ENCODE measurements around the gene SMIM7. TPM values are rescaled to one million over a fixed set of nuclear protein-coding genes. Genes with fewer than 3 reads are reported as not detected.

The SMIM7 gene
- total and polyA plus RNA-seq, 7 donors, result 16.1 to 76.9 (median 50.0) TPM

GRCh38 chr19:16598848-16599247 lies 61.1 kb downstream of the SMIM7 start:
- intact Hi-C loops (cut with DNase I), result no loop called here
- no peak overlapping the region for H3K4me3 ChIP-seq
- DNase-seq (no peak), ATAC-seq (peak in 3 of 4 donors; percentile 55 to 65 (median 58))
- no peaks in the 10 kb centered on the region for H3K27me3 ChIP-seq (ENCODE audit: insufficient read depth in 3 of 3, low read length in 2 of 3)
- peak overlapping the region; percentile 30 for H3K27ac ChIP-seq
- no peak for TF ChIP-seq CTCF (IDR thresholded peaks at IDR 0.05)
- no peaks in the 10 kb centered on the region for H3K9me3 ChIP-seq
- peaks cover 46% of the 10 kb centered on the region for H3K4me1 ChIP-seq
- H3K36me3 ChIP-seq (ENCODE audit: insufficient read depth in 1 of 2, low read depth in 1 of 2), result no peaks in the 10 kb centered on the region
- 41 to 44% (median 41%) methylated on average over 4 of the region's 4 CpGs for whole genome bisulfite sequencing, 3 donors

GRCh38 chr19:16596399-16596798 lies 63.5 kb downstream of the SMIM7 start:
- intact Hi-C loops (cut with DNase I), result no loop called here
- H3K4me1 ChIP-seq, result peaks cover 60% of the 10 kb centered on the region

More at GRCh38 chr19:16596399-16596798, 63.5 kb downstream of the SMIM7 start:
- Histone ChIP-seq H3K4me3 (no peak overlapping the region), H3K36me3 (ENCODE audit: insufficient read depth in 1 of 2, low read depth in 1 of 2) (no peaks in the 10 kb centered on the region), H3K27ac (no peak overlapping the region), H3K9me3 (no peaks in the 10 kb centered on the region), H3K27me3 (ENCODE audit: insufficient read depth in 3 of 3, low read length in 2 of 3) (no peaks in the 10 kb centered on the region)
- no peak for TF ChIP-seq CTCF (IDR thresholded peaks at IDR 0.05)
- ATAC-seq (no peak), DNase-seq (no peak)
- 93 to 96% (median 95%) methylated on average over 9 of the region's 9 CpGs for WGBS, 3 donors

Other genes starting within 250 kb of the SMIM7 start
- gene EPS15L1, start 188.2 kb downstream of the SMIM7 start, total RNA-seq, result 100 to 1,000 TPM in 2 of 4 donors, 10 to 100 TPM in 2; 49.1 to 125 (median 86.1) TPM
- 10 to 100 TPM; 60.7 to 80.2 (median 65.4) TPM for gene EPS15L1, start 188.2 kb downstream of the SMIM7 start, polyA plus RNA-seq
- under 1 TPM in 1 of 4 donors, not detected in 3; 0.32 TPM for gene CALR3, start 164.0 kb downstream of the SMIM7 start, total RNA-seq
- gene CALR3, start 164.0 kb downstream of the SMIM7 start, polyA plus RNA-seq, result under 1 TPM in 2 of 3 donors, not detected in 1; 0.07 to 0.25 TPM
- gene C19orf44, start 163.8 kb downstream of the SMIM7 start, total RNA-seq, result 1 to 10 TPM; 3.8 to 7.1 (median 5.2) TPM
- gene C19orf44, start 163.8 kb downstream of the SMIM7 start, polyA plus RNA-seq, result 1 to 10 TPM; 5.7 to 7.4 (median 6.1) TPM
- gene CHERP, start 117.7 kb downstream of the SMIM7 start, total RNA-seq, result 10 to 100 TPM; 30.1 to 36.2 (median 33.5) TPM
- gene CHERP, start 117.7 kb downstream of the SMIM7 start, polyA plus RNA-seq, result 10 to 100 TPM; 17.0 to 28.1 (median 25.0) TPM
- 10 to 100 TPM; 25.6 to 40.7 (median 26.9) TPM for gene SLC35E1, start 87.7 kb downstream of the SMIM7 start, total RNA-seq
- 10 to 100 TPM; 17.1 to 42.1 (median 32.8) TPM for gene SLC35E1, start 87.7 kb downstream of the SMIM7 start, polyA plus RNA-seq
- gene MED26, start 31.9 kb downstream of the SMIM7 start, total RNA-seq, result 1 to 10 TPM; 4.8 to 9.6 (median 5.5) TPM
- gene MED26, start 31.9 kb downstream of the SMIM7 start, polyA plus RNA-seq, result 1 to 10 TPM; 5.1 to 8.7 (median 5.2) TPM
- gene TMEM38A, start 995 bp upstream of the SMIM7 start, total RNA-seq, result 100 to 1,000 TPM; 120 to 184 (median 140) TPM
- 100 to 1,000 TPM in 2 of 3 donors, 10 to 100 TPM in 1; 53.2 to 295 (median 130) TPM for gene TMEM38A, start 995 bp upstream of the SMIM7 start, polyA plus RNA-seq
- gene NWD1, start 59.7 kb upstream of the SMIM7 start, total RNA-seq, result under 1 TPM in 2 of 4 donors, not detected in 2; 0.08 to 0.13 TPM
- gene NWD1, start 59.7 kb upstream of the SMIM7 start, polyA plus RNA-seq, result under 1 TPM in 2 of 3 donors, not detected in 1; 0.01 to 0.03 TPM
- 10 to 100 TPM; 18.0 to 23.8 (median 20.4) TPM for gene SIN3B, start 169.3 kb upstream of the SMIM7 start, total RNA-seq
- 10 to 100 TPM; 11.8 to 16.7 (median 12.5) TPM for gene SIN3B, start 169.3 kb upstream of the SMIM7 start, polyA plus RNA-seq
- 1 to 10 TPM in 2 of 4 donors, under 1 TPM in 2; 0.27 to 3.7 (median 0.86) TPM for gene F2RL3, start 228.9 kb upstream of the SMIM7 start, total RNA-seq
- gene F2RL3, start 228.9 kb upstream of the SMIM7 start, polyA plus RNA-seq, result 1 to 10 TPM; 1.4 to 4.5 (median 2.0) TPM

All from psoas muscle (tissue), 8 donors.